Mucosa of descending colon (tissue), 3 donors: ENCODE results near the gene ACOT2. TPM values are rescaled to one million over a fixed set of nuclear protein-coding genes. Genes with fewer than 3 reads are reported as not detected.

Experiments
- ATAC-seq: fragments of 200-7000 bp; cut with Tn5 transposase; one replicate; pipeline ENCODE4 v1.9.1; 2020; ENCODE audit warnings: mild to moderate bottlenecking, moderate library complexity
- DNase-seq, 3 donors: peaks; one replicate each; pipeline ENCODE4 v3.0.0-alpha.2; 2020
- H3K36me3 ChIP-seq: fragments of 200-600 bp; one replicate; pipeline ENCODE4 v1.8.0; 2021; ENCODE audit warnings: low read depth, mild to moderate bottlenecking
- H3K4me1 ChIP-seq: fragments of 200-600 bp; one replicate; pipeline ENCODE4 v1.8.0; 2021; ENCODE audit warnings: low read depth, mild to moderate bottlenecking
- H3K4me3 ChIP-seq: fragments of 200-600 bp; one replicate; pipeline ENCODE4 v1.8.0; 2021; ENCODE audit warnings: mild to moderate bottlenecking
- H3K9me3 ChIP-seq: fragments of 200-600 bp; one replicate; pipeline ENCODE4 v1.8.0; 2021; ENCODE audit warnings: mild to moderate bottlenecking
- intact Hi-C, 2 donors: fragments of 100-400 bp; cut with DNase I in 1 of 2; cut with micrococcal nuclease in 1 of 2; formaldehyde crosslinking; loops; one replicate each; pipeline versions ENCODE4 v1.11.0 to v1.11.1; 2022; cut with DNase I, micrococcal nuclease
- total RNA-seq, 3 donors: library from RNA; stranded (reverse); fragmentation: NEBNext Ultra II Directional in 2 of 3; extraction: Animal tissue kit (Norgen Biotek cat#: 25700) in 2 of 3; gene quantifications; one replicate each; pipeline versions ENCODE4 v1.2.1 to v1.2.4, GENCODE V29; 2021 to 2023
- TF ChIP-seq, protein P1 (sequence below): fragments of 200-600 bp; IDR thresholded peaks from one replicate; pipeline ENCODE4 v1.8.0; 2022; ENCODE audit warnings: antibody characterized with exemption, mild to moderate bottlenecking
- donor health status: DM: no; HTN: no; CAD: no; lungs with moderate emphysema.
- donor health status: DM: no; HTN: no; CAD: no.
- donor health status: DM: no; HTN: yes; CAD: no.

The ACOT2 gene
- total RNA-seq, 3 donors from 2014 or later = 18.8 to 60.7 (median 50.0) TPM

- no peaks in the 10 kb centered on the region for H3K36me3 ChIP-seq
- DNase-seq = no peak
- no peaks in the 10 kb centered on the region for H3K9me3 ChIP-seq
- intact Hi-C loops = no loop called here
- H3K4me3 ChIP-seq = no peak overlapping the region
- no peak for ATAC-seq
- TF ChIP-seq, protein P1, sequence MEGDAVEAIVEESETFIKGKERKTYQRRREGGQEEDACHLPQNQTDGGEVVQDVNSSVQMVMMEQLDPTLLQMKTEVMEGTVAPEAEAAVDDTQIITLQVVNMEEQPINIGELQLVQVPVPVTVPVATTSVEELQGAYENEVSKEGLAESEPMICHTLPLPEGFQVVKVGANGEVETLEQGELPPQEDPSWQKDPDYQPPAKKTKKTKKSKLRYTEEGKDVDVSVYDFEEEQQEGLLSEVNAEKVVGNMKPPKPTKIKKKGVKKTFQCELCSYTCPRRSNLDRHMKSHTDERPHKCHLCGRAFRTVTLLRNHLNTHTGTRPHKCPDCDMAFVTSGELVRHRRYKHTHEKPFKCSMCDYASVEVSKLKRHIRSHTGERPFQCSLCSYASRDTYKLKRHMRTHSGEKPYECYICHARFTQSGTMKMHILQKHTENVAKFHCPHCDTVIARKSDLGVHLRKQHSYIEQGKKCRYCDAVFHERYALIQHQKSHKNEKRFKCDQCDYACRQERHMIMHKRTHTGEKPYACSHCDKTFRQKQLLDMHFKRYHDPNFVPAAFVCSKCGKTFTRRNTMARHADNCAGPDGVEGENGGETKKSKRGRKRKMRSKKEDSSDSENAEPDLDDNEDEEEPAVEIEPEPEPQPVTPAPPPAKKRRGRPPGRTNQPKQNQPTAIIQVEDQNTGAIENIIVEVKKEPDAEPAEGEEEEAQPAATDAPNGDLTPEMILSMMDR = no peak
- peaks cover 9% of the 10 kb centered on the region for H3K4me1 ChIP-seq
Measured at GRCh38 chr14:73594491-73594890, 25.5 kb downstream of the ACOT2 start.

- Histone ChIP-seq H3K4me1 (peaks cover 10% of the 10 kb centered on the region), H3K4me3 (no peak overlapping the region), H3K9me3 (no peaks in the 10 kb centered on the region), H3K36me3 (no peaks in the 10 kb centered on the region)
- DNase-seq (peak in 1 of 3 donors; percentile 20), ATAC-seq (peak; percentile 82)
- intact Hi-C loops = no loop called here
- TF ChIP-seq, protein P1 = no peak
Measured at GRCh38 chr14:73599499-73599898, 30.5 kb downstream of the ACOT2 start.

DNA sequence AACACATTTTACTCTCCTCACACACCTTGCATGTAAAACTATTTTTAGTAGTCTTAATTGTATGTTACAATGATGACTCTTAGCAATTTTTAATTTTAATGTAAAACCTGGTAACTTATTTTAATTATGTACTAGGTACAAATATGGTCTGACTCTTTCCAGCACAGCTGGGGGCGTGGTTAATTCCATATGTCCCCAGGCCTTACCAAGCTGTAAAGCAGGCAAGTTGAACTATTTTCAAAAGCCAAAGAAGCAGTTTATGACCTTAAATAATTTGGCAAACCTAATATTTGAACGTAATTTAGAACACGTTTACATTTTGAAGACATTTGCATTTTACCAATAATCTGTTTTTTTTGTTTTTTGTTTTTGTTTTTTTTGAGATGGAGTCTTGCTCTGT, 34.0 kb downstream of the ACOT2 start:
- Histone ChIP-seq H3K9me3 (no peaks in the 10 kb centered on the region), H3K4me3 (no peak overlapping the region), H3K4me1 (peaks cover 10% of the 10 kb centered on the region), H3K36me3 (no peaks in the 10 kb centered on the region)
- no peak for ATAC-seq
- intact Hi-C loops = no loop called here
- TF ChIP-seq, protein P1 = no peak
- no peak for DNase-seq

GRCh38 chr14:73606271-73606670, 37.3 kb downstream of the ACOT2 start:
- no peak for DNase-seq
- H3K4me1 ChIP-seq = no peaks in the 10 kb centered on the region
- H3K36me3 ChIP-seq = no peaks in the 10 kb centered on the region
- no peak for ATAC-seq
- H3K9me3 ChIP-seq = no peaks in the 10 kb centered on the region
- intact Hi-C loops = no loop called here
- TF ChIP-seq, protein P1 = no peak
- H3K4me3 ChIP-seq = no peak overlapping the region

DNA sequence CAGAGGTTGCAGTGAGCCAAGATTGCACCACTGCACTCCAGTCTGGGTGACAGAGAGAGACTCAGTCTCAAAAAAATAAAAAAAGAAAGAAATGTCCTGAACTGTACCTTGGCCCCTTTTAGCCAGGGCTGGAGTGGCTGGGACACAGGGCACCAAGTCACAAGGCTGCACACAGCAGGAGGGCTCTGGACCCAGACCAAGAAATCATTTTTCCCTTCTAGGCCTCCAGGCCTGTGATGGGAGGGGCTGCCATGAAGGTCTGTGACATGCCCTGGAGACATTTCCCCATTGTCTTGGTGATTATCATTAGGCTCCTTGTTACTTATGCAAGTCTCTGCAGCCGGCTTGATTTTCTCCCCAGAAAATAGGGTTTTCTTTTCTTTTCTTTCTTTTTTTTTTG, 38.2 kb downstream of the ACOT2 start:
- TF ChIP-seq, protein P1 = no peak
- Histone ChIP-seq H3K4me3 (no peak overlapping the region), H3K36me3 (no peaks in the 10 kb centered on the region), H3K4me1 (peaks cover 4% of the 10 kb centered on the region), H3K9me3 (no peaks in the 10 kb centered on the region)
- intact Hi-C loops = no loop called here
- ATAC-seq = no peak
- DNase-seq = no peak

DNA sequence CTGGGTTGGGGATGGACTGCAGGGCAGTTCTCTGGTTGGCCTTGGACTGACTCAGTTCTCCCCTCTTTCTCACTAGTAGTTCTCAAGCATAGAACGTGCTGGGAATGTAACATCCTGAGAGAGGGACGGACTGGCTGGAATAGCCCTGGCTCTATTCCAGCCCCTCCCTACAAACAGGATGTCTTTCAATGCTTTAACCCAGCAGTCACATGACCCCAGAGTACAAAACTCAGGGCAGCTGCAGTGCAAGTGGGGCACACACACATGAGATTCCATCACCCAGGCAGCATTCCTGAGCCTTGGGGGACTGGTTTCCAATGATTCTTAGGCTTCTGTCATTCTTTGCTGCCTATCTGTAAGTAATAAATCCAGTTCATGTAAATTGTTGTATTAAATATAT, 41.7 kb downstream of the ACOT2 start:
- Histone ChIP-seq H3K9me3 (no peaks in the 10 kb centered on the region), H3K36me3 (no peaks in the 10 kb centered on the region), H3K4me1 (peaks cover 4% of the 10 kb centered on the region), H3K4me3 (no peak overlapping the region)
- TF ChIP-seq, protein P1 = no peak
- ATAC-seq (no peak), DNase-seq (peak in 1 of 3 donors; percentile 19)
- intact Hi-C loops = no loop called here
